HEK293 (cell line): Measurements from ENCODE around the gene ERF.

ENCODE experiments used
- GLI4 ChIP-seq: fragments of 450-650 bp; formaldehyde crosslinking; IDR thresholded peaks from 2 replicates; pipeline ENCODE4 v1.5.1; 2016; ENCODE audit warnings: missing biosample characterization, missing genetic modification characterization
- PRDM10 ChIP-seq: fragments of 450-650 bp; formaldehyde crosslinking; IDR thresholded peaks from 2 replicates; pipeline ENCODE4 v1.5.1; 2016; ENCODE audit warnings: missing biosample characterization, missing genetic modification characterization
- SP2 ChIP-seq: fragments of 450-650 bp; formaldehyde crosslinking; IDR thresholded peaks from 2 replicates; pipeline ENCODE4 v1.5.1; 2016; ENCODE audit warnings: missing biosample characterization, missing genetic modification characterization
- SP3 ChIP-seq: fragments of 450-650 bp; formaldehyde crosslinking; IDR thresholded peaks from 2 replicates; pipeline ENCODE4 v1.5.1; 2016; ENCODE audit warnings: missing biosample characterization, missing genetic modification characterization
- ZBTB49 ChIP-seq: fragments of 450-650 bp; formaldehyde crosslinking; IDR thresholded peaks from 2 replicates; pipeline ENCODE4 v1.5.1; 2016; ENCODE audit warnings: missing biosample characterization, missing genetic modification characterization, low read depth
- ZFP37 ChIP-seq: fragments of 450-650 bp; formaldehyde crosslinking; IDR thresholded peaks from 2 replicates; pipeline ENCODE4 v1.5.1; 2016; ENCODE audit warnings: missing biosample characterization, missing genetic modification characterization
- ZNF146 ChIP-seq: fragments of 450-650 bp; formaldehyde crosslinking; IDR thresholded peaks from 2 replicates; pipeline ENCODE4 v1.5.1; 2016; ENCODE audit warnings: missing biosample characterization, missing genetic modification characterization
- ZNF175 ChIP-seq: fragments of 450-650 bp; formaldehyde crosslinking; IDR thresholded peaks from 2 replicates; pipeline ENCODE4 v1.5.1; 2016; ENCODE audit warnings: missing biosample characterization, missing genetic modification characterization
- ZNF223 ChIP-seq: fragments of 450-650 bp; formaldehyde crosslinking; IDR thresholded peaks from 2 replicates; pipeline ENCODE4 v1.5.1; 2016; ENCODE audit warnings: missing biosample characterization, missing genetic modification characterization
- ZNF292 ChIP-seq: fragments of 450-650 bp; formaldehyde crosslinking; IDR thresholded peaks from 2 replicates; pipeline ENCODE4 v1.5.1; 2016; ENCODE audit warnings: low read depth, missing biosample characterization, missing genetic modification characterization, borderline replicate concordance
- ZNF311 ChIP-seq: fragments of 450-650 bp; formaldehyde crosslinking; IDR thresholded peaks from 2 replicates; pipeline ENCODE4 v1.5.1; 2017; ENCODE audit warnings: missing biosample characterization, missing genetic modification characterization, borderline replicate concordance
- ZNF366 ChIP-seq: fragments of 450-650 bp; formaldehyde crosslinking; conservative IDR thresholded peaks from 2 replicates; pipeline ENCODE4 v1.5.1; 2016; ENCODE audit warnings: missing biosample characterization, missing genetic modification characterization
- ZNF398 ChIP-seq: fragments of 450-650 bp; formaldehyde crosslinking; IDR thresholded peaks from 2 replicates; pipeline ENCODE4 v1.5.1; 2017; ENCODE audit warnings: missing biosample characterization, missing genetic modification characterization
- ZNF404 ChIP-seq: fragments of 450-650 bp; formaldehyde crosslinking; IDR thresholded peaks from 2 replicates; pipeline ENCODE4 v1.5.1; 2017; ENCODE audit warnings: missing biosample characterization, missing genetic modification characterization
- ZNF521 ChIP-seq: fragments of 450-650 bp; formaldehyde crosslinking; IDR thresholded peaks from 2 replicates; pipeline ENCODE4 v1.5.1; 2017; ENCODE audit warnings: missing biosample characterization, mild to moderate bottlenecking, missing genetic modification characterization
- ZNF529 ChIP-seq: fragments of 450-650 bp; formaldehyde crosslinking; IDR thresholded peaks from 2 replicates; pipeline ENCODE4 v1.5.1; 2017; ENCODE audit warnings: missing genetic modification characterization, missing biosample characterization; ENCODE audit not compliant: insufficient replicate concordance
- ZNF548 ChIP-seq: fragments of 450-650 bp; formaldehyde crosslinking; IDR thresholded peaks from 2 replicates; pipeline ENCODE4 v1.5.1; 2016; ENCODE audit warnings: missing biosample characterization, missing genetic modification characterization
- ZNF549 ChIP-seq: fragments of 450-650 bp; IDR thresholded peaks from 2 replicates; pipeline ENCODE4 v1.5.1; 2018; ENCODE audit warnings: missing biosample characterization, missing genetic modification characterization, mild to moderate bottlenecking, inconsistent platforms, moderate library complexity
- ZNF585B ChIP-seq: fragments of 450-650 bp; formaldehyde crosslinking; IDR thresholded peaks from 2 replicates; pipeline ENCODE4 v1.5.1; 2016; ENCODE audit warnings: missing biosample characterization, missing genetic modification characterization
- ZNF621 ChIP-seq: fragments of 450-650 bp; formaldehyde crosslinking; IDR thresholded peaks from 2 replicates; pipeline ENCODE4 v1.5.1; 2017; ENCODE audit warnings: missing biosample characterization, missing genetic modification characterization
- ZNF623 ChIP-seq: fragments of 450-650 bp; formaldehyde crosslinking; IDR thresholded peaks from 2 replicates; pipeline ENCODE4 v1.5.1; 2016; ENCODE audit warnings: missing biosample characterization, missing genetic modification characterization
- ZNF776 ChIP-seq: fragments of 450-650 bp; formaldehyde crosslinking; IDR thresholded peaks from 2 replicates; pipeline ENCODE4 v1.5.0; 2017; ENCODE audit warnings: missing biosample characterization, missing genetic modification characterization, borderline replicate concordance
- ZNF792 ChIP-seq: fragments of 450-650 bp; formaldehyde crosslinking; IDR thresholded peaks from 2 replicates; pipeline ENCODE4 v1.5.1; 2016; ENCODE audit warnings: missing biosample characterization, missing genetic modification characterization
- ZSCAN18 ChIP-seq: fragments of 450-650 bp; formaldehyde crosslinking; IDR thresholded peaks from 2 replicates; pipeline ENCODE4 v1.5.1; 2016; ENCODE audit warnings: missing biosample characterization, missing genetic modification characterization
- ZSCAN4 ChIP-seq: fragments of 450-650 bp; formaldehyde crosslinking; IDR thresholded peaks from 2 replicates; pipeline ENCODE4 v1.5.1; 2017; ENCODE audit warnings: missing biosample characterization, missing genetic modification characterization
- ZSCAN5A ChIP-seq: fragments of 450-650 bp; formaldehyde crosslinking; IDR thresholded peaks from 2 replicates; pipeline ENCODE4 v1.5.1; 2016; ENCODE audit warnings: missing biosample characterization, missing genetic modification characterization

Gene ERF

GRCh38 chr19:42216653-42217519 is 38.0 kb downstream of the ERF start (continued):
- TF ChIP-seq GLI4 (tag by site-specific recombination) (no peak), ZNF404 (tag by site-specific recombination) (no peak), ZSCAN5A (tag by site-specific recombination) (no peak), ZNF311 (tag by site-specific recombination) (no peak), ZNF776 (tag by site-specific recombination) (no peak), SP3 (tag by site-specific recombination) (no peak), ZNF292 (tag by site-specific recombination) (no peak), ZNF398 (tag by site-specific recombination) (peak; percentile 97), ZBTB49 (tag by site-specific recombination) (no peak), ZNF529 (tag by site-specific recombination) (no peak), ZNF549 (tag by site-specific recombination) (no peak), ZNF585B (tag by site-specific recombination) (no peak), ZNF548 (no peak), ZNF792 (tag by site-specific recombination) (0 out of 2 replicates have a peak, but pooled peaks have one; percentile 57), PRDM10 (tag by site-specific recombination) (peak; percentile 100), ZNF223 (tag by site-specific recombination) (no peak), ZNF621 (tag by site-specific recombination) (no peak), ZSCAN18 (tag by site-specific recombination) (no peak), ZNF175 (tag by site-specific recombination) (0 out of 2 replicates have a peak, but pooled peaks have one; percentile 38), ZNF623 (tag by site-specific recombination) (no peak), SP2 (peak; percentile 65), ZNF146 (tag by site-specific recombination) (peak; percentile 39), ZSCAN4 (no peak; the same call in 1 of the 2 replicates), ZNF521 (tag by site-specific recombination) (no peak), ZNF366 (no peak), ZFP37 (tag by site-specific recombination) (peak; percentile 73)
